Brain pericyte (primary cell): ENCODE data around the gene BBOF1.
A peak's percentile ranks its signal among the peaks of the same experiment; 100 is the strongest.

Source experiments
- DNase-seq: peaks from one replicate; pipeline ENCODE4 v3.0.0-alpha.2; 2012; ENCODE audit warnings: low read depth, low spot score

Gene BBOF1

DNA sequence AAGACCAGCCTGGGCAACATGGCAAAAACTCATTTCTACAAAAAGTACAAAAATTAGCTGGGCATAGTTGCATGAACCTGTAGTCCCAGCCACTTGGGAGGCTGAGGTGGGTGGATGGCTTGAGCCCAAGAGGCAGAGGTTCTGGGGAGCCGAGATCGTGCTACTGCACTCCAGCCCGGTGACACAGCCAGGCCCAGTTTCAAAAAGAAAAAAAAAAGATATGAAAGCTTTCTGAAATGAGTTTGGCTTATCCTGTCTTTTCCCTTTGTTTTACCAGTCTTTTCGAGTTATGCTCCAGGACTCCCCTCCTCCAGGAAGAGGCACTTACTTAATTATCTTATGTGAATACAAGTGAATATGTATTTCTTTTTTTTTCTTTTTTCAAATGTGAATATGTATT lies 3.2 kb downstream of the BBOF1 start:
- no peak for DNase-seq

DNA sequence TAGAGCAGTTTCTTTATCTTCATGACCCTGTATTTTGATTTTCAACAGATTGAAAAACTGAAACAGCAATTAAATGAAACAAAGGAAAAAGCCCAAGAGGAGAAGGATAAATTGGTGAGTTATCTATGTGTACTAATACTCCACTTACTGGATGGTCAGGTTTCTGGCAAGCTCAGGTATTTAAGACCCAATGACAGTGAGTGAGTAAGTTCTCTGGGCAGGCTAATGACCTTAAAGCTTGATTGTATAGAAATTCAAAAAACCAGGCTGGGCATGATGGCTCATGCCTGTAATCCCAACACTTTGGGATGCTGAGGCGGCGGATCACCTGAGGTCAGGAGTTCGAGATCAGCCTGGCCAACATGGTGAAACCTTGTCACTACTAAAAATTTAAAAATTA lies 10.0 kb downstream of the BBOF1 start:
- DNase-seq, result no peak

DNA sequence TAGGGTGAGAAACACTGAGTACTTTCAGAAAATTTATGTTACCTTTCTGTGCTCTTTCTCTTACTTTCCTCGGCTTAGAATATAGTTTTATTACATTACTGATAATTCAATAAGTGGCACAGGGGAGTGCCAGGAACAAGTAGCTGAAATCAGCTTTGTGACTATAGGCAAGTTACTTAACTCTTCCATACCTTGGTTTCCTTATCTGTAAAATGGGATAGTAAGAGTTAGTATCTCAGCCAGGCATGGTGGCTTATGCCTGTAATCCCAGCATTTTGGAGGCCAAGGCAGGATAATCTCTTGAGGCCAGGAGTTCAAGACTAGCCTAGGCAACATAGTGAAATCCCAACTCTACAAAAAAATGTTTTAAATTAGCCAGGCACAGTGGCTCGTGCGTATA lies 15.4 kb downstream of the BBOF1 start:
- no peak for DNase-seq

DNA sequence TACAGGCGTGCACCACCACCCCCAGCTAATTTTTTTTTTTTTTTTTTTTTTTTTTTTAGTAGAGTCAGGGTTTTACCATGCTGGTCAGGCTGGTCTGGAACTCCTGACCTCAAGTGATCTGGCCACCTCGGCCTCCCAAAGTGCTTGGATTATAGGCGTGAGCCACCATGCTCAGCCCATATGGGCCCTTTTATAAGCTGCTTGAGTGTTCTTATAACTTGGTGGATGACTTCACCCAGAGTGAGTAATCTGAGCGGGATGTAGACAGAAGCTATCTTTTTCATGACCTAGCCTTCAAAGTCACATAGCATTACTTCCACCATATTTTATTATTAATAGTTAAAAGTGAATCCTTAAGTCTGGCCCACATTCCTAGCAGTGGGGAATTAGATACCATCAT lies 16.4 kb downstream of the BBOF1 start:
- no peak for DNase-seq

DNA sequence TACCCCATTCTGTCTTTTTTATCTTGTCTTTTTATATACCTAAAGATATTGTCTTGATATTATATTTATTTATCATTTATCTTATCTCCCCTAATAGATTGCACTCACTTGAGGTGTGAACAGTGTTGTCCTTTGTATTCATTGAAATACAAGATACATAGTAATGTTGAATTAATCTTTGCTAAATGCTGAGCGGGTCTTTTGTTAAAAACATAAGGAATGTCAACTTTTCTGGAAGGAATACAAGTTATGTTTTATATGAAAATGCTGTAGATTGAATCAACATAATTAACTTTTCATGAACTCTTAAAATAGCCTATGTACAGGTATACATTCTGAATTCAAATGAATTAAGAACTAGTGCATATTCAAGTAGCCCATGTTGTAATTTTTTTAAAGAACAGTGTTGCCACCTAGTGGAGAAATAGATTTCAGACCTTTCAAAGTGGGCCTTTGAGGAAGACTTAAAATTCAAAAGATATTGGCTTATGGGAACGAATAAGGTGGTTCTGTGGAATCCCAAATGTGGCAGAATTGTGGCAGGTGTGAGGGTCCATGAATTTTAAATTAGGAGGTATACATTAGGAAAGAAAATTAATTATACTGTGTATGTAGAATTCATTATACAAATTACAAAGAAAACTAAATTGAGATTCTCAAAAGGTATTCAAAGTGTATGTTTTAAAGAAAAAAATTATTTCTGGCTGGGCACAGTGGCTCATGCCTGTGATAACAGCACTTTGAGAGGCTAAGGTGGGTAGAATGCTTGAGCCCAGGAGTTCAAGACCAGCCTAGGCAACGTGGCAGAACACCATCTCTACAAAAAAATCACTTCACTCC lies 19.1 kb downstream of the BBOF1 start:
- DNase-seq, result peak; percentile 11

DNA sequence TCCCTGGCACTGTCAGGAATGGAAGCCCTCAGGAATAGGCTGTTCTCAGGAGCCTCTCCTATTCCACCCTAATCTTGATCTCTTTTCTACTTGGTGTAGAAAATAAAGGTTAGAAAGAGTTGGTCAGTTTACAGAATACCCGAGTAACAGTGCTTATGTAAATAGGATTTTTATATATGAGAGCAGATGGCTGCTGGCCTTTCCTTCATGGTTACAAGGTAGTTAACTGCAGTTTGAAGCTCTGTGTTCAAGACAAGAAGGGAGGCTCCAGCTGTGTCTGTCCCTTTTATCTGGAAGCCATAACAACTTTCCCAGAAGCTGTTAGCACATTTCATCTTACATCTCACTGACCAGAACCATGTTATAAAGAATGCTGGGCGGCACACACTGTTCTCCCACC lies 23.1 kb downstream of the BBOF1 start:
- DNase-seq, result no peak

GRCh38 chr14:74045522-74045921 lies 26.4 kb downstream of the BBOF1 start:
- DNase-seq, result no peak

DNA sequence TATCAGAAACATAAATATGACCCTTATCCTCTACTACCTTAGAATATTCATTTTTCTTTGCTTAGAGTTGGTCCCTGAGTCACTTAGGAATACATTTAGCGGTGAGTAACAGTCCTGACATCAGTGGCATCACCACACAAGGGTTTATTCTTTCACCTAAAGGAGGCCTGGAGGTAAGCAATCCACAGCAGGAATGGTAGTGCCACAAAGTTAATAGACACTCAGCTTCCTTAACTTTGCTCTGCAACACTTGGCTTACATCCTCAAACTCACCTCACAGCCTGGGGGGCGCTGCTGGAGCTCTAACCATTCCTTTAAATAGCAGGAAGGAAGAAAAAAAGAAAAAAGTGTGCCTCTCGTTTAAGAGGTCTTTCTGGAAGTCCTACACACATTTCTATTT lies 29.1 kb downstream of the BBOF1 start:
- no peak for DNase-seq

DNA sequence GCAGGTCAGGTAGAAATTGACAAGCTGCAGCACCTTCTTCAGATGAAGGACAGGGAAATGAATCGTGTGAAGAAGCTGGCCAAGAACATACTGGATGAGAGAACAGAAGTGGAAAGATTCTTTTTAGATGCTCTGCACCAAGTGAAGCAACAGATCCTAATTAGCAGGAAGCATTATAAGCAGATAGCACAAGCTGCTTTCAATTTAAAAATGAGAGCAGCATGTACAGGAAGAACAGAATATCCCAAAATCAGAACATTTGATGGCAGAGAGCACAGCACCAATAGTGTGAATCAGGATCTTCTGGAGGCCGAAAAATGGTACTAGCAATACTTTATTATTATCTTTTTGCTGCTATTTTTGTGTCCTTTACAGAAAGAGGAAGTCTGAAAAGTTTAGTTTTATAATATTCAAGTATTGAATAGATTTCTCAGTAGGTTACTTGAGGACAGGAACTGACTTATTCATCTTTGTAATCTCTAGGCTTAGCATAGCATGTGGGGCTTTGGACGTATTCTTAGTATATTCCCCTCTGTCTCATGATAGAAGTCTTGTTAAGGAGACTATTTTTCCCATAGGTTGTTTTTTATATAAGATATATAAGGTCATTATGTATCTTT lies 30.8 kb downstream of the BBOF1 start:
- DNase-seq, result no peak

GRCh38 chr14:74062809-74063150 lies 43.6 kb downstream of the BBOF1 start:
- no peak for DNase-seq

GRCh38 chr14:74064426-74064825 lies 45.3 kb downstream of the BBOF1 start:
- no peak for DNase-seq

DNA sequence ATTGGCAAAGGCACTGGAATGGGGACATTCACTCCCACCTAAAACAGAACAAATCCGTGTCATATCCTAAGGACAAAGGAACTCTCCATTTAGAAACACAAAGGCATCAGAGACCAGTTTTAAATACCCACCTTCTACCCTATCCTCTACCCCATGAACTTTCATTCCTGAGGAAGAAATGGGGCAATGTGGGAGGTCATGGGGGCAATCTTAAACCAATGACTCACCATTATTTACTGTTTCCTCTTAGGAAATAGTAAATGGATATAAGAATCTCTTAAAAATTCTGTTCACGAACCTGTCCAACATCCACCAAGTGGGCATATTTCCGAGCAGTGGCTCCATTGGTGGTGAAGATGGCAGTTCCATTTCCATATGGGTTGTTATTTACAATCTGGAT lies 45.7 kb downstream of the BBOF1 start:
- DNase-seq, result no peak

GRCh38 chr14:74065746-74066575 lies 46.8 kb downstream of the BBOF1 start:
- DNase-seq, result no peak

GRCh38 chr14:74077401-74077800 lies 58.3 kb downstream of the BBOF1 start:
- DNase-seq, result no peak

DNA sequence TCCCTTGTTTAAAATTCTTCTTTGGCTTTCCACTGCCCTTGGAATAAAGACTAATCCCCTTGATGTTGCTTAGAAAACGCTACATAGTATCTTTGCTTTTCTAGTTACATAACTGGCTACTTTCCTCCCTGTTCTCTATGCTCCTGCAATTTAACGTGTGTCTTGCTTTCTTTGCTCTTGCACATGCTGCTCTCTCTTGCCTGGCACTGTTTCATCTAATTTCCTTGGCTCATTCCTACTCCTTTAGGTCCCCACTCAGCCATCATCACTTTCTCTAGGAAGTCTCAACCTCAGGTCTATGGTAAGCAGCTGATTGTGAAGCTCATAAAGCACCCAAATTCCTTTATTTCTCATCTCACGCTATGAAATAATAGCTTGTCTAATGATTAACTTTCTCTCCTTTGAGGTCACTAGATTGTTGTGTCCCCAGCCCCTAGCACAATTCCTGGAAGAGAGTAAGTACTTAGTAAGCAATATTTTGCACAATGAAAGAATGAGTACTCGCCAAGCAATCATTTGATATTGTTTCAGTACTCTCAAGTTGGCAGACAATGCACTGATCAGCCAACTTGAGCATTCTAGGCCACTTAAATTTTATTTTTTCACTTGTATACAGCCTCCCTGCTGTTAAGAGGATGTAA lies 61.8 kb downstream of the BBOF1 start:
- DNase-seq, result no peak

GRCh38 chr14:74081491-74081890 lies 62.3 kb downstream of the BBOF1 start:
- DNase-seq, result no peak

GRCh38 chr14:74083161-74083560 lies 64.0 kb downstream of the BBOF1 start:
- no peak for DNase-seq

GRCh38 chr14:74083784-74084276 lies 64.7 kb downstream of the BBOF1 start:
- no peak for DNase-seq

DNA sequence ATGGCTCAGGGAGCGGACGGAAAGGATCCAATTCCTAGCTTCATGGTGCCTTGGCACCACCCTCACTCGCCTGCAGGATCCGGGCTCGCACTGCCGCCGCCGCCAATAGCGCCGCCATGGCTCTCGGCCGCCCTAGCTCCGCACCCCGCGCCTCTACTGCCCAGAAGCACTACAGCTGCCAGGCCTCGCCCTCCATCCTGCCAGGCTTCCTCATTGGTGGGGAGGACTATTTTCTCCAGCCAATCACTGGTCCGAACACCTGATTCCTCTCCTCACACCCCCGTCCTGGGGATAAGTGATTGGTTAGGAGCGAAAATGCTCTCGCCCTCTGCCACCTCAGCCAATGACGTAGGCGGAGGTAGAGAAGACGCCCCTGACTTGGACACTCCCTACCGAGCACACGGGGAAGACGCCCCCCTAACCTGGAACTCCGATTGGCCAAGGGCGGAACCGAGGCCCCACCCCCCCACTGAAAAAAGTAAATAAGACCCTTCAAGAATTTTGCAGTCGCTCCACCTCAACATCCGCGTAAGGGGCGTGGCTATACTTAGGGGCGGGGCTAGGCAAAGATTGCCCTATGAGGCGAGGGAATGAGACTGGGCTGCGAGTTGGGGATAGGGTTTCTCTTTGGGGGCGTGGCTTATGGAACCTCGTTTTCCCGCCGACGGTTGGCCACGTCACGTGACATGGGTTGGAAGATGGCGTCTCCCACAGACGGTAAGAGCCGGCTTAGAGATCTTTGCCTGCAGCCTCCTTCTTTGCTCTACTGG lies 65.3 kb downstream of the BBOF1 start, which contains the start of the genes ALDH6A1 and LIN52:
Gene ALDH6A1, minus strand, starts transcription at position 177 of the 770 bp plus-strand sequence. Its CDS starts 59 bp downstream, at position 118.
Gene LIN52, plus strand, starts transcription at position 680 of the 770 bp plus-strand sequence. Its CDS starts 19 bp downstream, at position 699.
- peak; percentile 100 for DNase-seq

GRCh38 chr14:74085047-74085637 lies 66.0 kb downstream of the BBOF1 start:
- DNase-seq, result no peak
